H9 (cell line): ENCODE data around the gene F7. TPM values are rescaled to one million over a fixed set of nuclear protein-coding genes. Genes with fewer than 3 reads are reported as not detected.

Experiments
- DNase-seq: peaks from one replicate; pipeline ENCODE4 v3.0.0-alpha.2; 2017
- H2AFZ ChIP-seq: one replicate; pipeline ENCODE4 v1.6.1; 2013; ENCODE audit warnings: mild to moderate bottlenecking, low read length, control low read depth, moderate library complexity
- H2AK5ac ChIP-seq: 2 replicates; pipeline ENCODE4 v1.6.1; 2013; ENCODE audit warnings: low read length, control low read depth, mixed read lengths; ENCODE audit not compliant: insufficient read length
- H2BK120ac ChIP-seq: one replicate; pipeline ENCODE4 v1.6.1; 2013; ENCODE audit warnings: low read depth, mild to moderate bottlenecking, low read length, control low read depth, inconsistent platforms; ENCODE audit not compliant: poor library complexity, severe bottlenecking
- H2BK12ac ChIP-seq: 2 replicates; pipeline ENCODE4 v1.6.1; 2013; ENCODE audit warnings: low read length, control low read depth, mixed read lengths, low read depth; ENCODE audit not compliant: insufficient read length
- H2BK15ac ChIP-seq: 2 replicates; pipeline ENCODE4 v1.6.1; 2013; ENCODE audit warnings: low read depth, low read length, control low read depth
- H2BK20ac ChIP-seq: one replicate; pipeline ENCODE4 v1.6.1; 2013; ENCODE audit warnings: low read depth, mild to moderate bottlenecking, low read length, control low read depth, inconsistent platforms; ENCODE audit not compliant: poor library complexity, severe bottlenecking
- H2BK5ac ChIP-seq: 2 replicates; pipeline ENCODE4 v1.6.1; 2013; ENCODE audit warnings: low read length, control low read depth, mixed read lengths; ENCODE audit not compliant: insufficient read length
- H3K14ac ChIP-seq: 2 replicates; pipeline ENCODE4 v1.6.1; 2013; ENCODE audit warnings: low read length, control low read depth; ENCODE audit not compliant: insufficient read depth
- H3K18ac ChIP-seq: 2 replicates; pipeline ENCODE4 v1.6.1; 2013; ENCODE audit warnings: low read depth, mild to moderate bottlenecking, mixed read lengths, low read length, control low read depth; ENCODE audit not compliant: insufficient read length
- H3K23ac ChIP-seq: 2 replicates; pipeline ENCODE4 v1.6.1; 2013; ENCODE audit warnings: low read length, control low read depth, mixed read lengths, low read depth; ENCODE audit not compliant: insufficient read length
- H3K23me2 ChIP-seq: 2 replicates; pipeline ENCODE4 v1.6.1; 2013; ENCODE audit warnings: low read depth, mild to moderate bottlenecking, mixed read lengths, low read length, control low read depth; ENCODE audit not compliant: insufficient read length, poor library complexity, severe bottlenecking
- H3K27ac ChIP-seq: 2 replicates; pipeline ENCODE4 v1.5.1; 2013; ENCODE audit warnings: low read length, control low read depth, mixed read lengths, low read depth; ENCODE audit not compliant: insufficient read length
- H3K27me3 ChIP-seq: 2 replicates; pipeline ENCODE4 v1.6.1; 2013; ENCODE audit warnings: low read length, control low read depth, inconsistent platforms; ENCODE audit not compliant: insufficient read depth
- H3K4ac ChIP-seq: 2 replicates; pipeline ENCODE4 v1.6.1; 2013; ENCODE audit warnings: low read depth, mild to moderate bottlenecking, control low read depth, inconsistent platforms, low read length, moderate library complexity
- H3K4me1 ChIP-seq: 2 replicates; pipeline ENCODE4 v1.6.1; 2013; ENCODE audit warnings: low read length, control low read depth, inconsistent platforms; ENCODE audit not compliant: insufficient read depth
- H3K4me2 ChIP-seq: 2 replicates; pipeline ENCODE4 v1.6.1; 2013; ENCODE audit warnings: low read length, control low read depth, mixed read lengths; ENCODE audit not compliant: insufficient read length, insufficient read depth
- H3K56ac ChIP-seq: 2 replicates; pipeline ENCODE4 v1.6.1; 2013; ENCODE audit warnings: low read depth, mild to moderate bottlenecking, mixed read lengths, low read length, control low read depth; ENCODE audit not compliant: insufficient read length
- H3K79me1 ChIP-seq: 2 replicates; pipeline ENCODE4 v1.6.1; 2013; ENCODE audit warnings: low read depth, mild to moderate bottlenecking, moderate library complexity, low read length, control low read depth, inconsistent platforms; ENCODE audit not compliant: insufficient read depth, poor library complexity, severe bottlenecking
- H3K79me2 ChIP-seq: 2 replicates; pipeline ENCODE4 v1.6.1; 2013; ENCODE audit warnings: low read length, control low read depth, inconsistent platforms; ENCODE audit not compliant: insufficient read depth
- H3K9ac ChIP-seq: 2 replicates; pipeline ENCODE4 v1.6.1; 2013; ENCODE audit warnings: low read length, control low read depth, mixed read lengths; ENCODE audit not compliant: insufficient read length; ENCODE audit errors: extremely low read depth
- H3K9me3 ChIP-seq: one replicate; pipeline ENCODE4 v1.6.1; 2013; ENCODE audit warnings: low read depth, low read length, inconsistent platforms; ENCODE audit not compliant: control insufficient read depth
- H3T11ph ChIP-seq: one replicate; pipeline ENCODE4 v1.6.1; 2013; ENCODE audit warnings: mild to moderate bottlenecking, low read length, control low read depth, inconsistent platforms
- H4K20me1 ChIP-seq: one replicate; pipeline ENCODE4 v1.6.1; 2013; ENCODE audit not compliant: control insufficient read depth, insufficient read length, insufficient read depth
- H4K5ac ChIP-seq: 2 replicates; pipeline ENCODE4 v1.6.1; 2013; ENCODE audit warnings: low read depth, mild to moderate bottlenecking, mixed read lengths, low read length, control low read depth; ENCODE audit not compliant: insufficient read length
- H4K8ac ChIP-seq: replicated peaks from 2 replicates; pipeline ENCODE4 v1.6.1; 2013; ENCODE audit warnings: low read length, control low read depth, mixed read lengths, low read depth; ENCODE audit not compliant: insufficient read length
- H4K91ac ChIP-seq: 2 replicates; pipeline ENCODE4 v1.6.1; 2013; ENCODE audit warnings: low read depth, mild to moderate bottlenecking, moderate library complexity, mixed read lengths, low read length, control low read depth; ENCODE audit not compliant: insufficient read length
- H3K27ac Mint-ChIP-seq, 3 experiments: 2 replicates in 2 of 3; 3 replicates in 1 of 3; pipeline ENCODE4 v1.8.0; 2020 to 2021; ENCODE audit warnings: mixed read lengths in 3 of 3, mild to moderate bottlenecking in 1 of 3, moderate library complexity in 1 of 3
- H3K27me3 Mint-ChIP-seq: 2 replicates; pipeline ENCODE4 v1.8.0; 2021; ENCODE audit warnings: low read depth, mild to moderate bottlenecking, moderate library complexity, mixed read lengths
- H3K36me3 Mint-ChIP-seq, 3 experiments: 2 replicates in 2 of 3; 3 replicates in 1 of 3; pipeline ENCODE4 v1.8.0; 2020 to 2021; ENCODE audit warnings: low read depth in 3 of 3, mixed read lengths in 3 of 3; ENCODE audit not compliant: insufficient read depth in 1 of 3
- H3K4me1 Mint-ChIP-seq, 2 experiments: 2 replicates each; pipeline ENCODE4 v1.8.0; 2020; ENCODE audit warnings: mixed read lengths in 2 of 2
- H3K4me3 Mint-ChIP-seq, 2 experiments: 2 replicates in 1 of 2; 3 replicates in 1 of 2; pipeline ENCODE4 v1.8.0; 2020 to 2021; ENCODE audit warnings: mild to moderate bottlenecking in 2 of 2, mixed read lengths in 2 of 2, moderate library complexity in 1 of 2
- H3K9me3 Mint-ChIP-seq, 2 experiments: 2 replicates in 1 of 2; 3 replicates in 1 of 2; pipeline ENCODE4 v1.8.0; 2020; ENCODE audit warnings: mild to moderate bottlenecking in 2 of 2, mixed read lengths in 2 of 2, moderate library complexity in 1 of 2
- WGBS: extraction: QIAGEN DNeasy Blood & Tissue Kit; methylation state at CpG from one replicate; pipeline ENCODE4 v1.1.7; 2013; ENCODE audit warnings: missing lambda C conversion rate, low lambda C conversion rate, mixed read lengths; ENCODE audit not compliant: insufficient read length; ENCODE audit errors: extremely low coverage; 5-methylcytosine and 5-hydroxymethylcytosine counted together
- total RNA-seq: library from RNA; stranded (reverse); gene quantifications from 2 replicates; pipeline ENCODE4 v1.2.1, GENCODE V29; 2021
- TF ChIP-seq, protein P1 (sequence below): fragments of 200-600 bp; sonication (generic); conservative IDR thresholded peaks from 3 replicates; pipeline ENCODE4 v1.8.0; 2021; ENCODE audit warnings: antibody characterized with exemption, mild to moderate bottlenecking

F7 gene
- total RNA-seq, 1 experiment from 2014 or later: 0.81 TPM

DNA sequence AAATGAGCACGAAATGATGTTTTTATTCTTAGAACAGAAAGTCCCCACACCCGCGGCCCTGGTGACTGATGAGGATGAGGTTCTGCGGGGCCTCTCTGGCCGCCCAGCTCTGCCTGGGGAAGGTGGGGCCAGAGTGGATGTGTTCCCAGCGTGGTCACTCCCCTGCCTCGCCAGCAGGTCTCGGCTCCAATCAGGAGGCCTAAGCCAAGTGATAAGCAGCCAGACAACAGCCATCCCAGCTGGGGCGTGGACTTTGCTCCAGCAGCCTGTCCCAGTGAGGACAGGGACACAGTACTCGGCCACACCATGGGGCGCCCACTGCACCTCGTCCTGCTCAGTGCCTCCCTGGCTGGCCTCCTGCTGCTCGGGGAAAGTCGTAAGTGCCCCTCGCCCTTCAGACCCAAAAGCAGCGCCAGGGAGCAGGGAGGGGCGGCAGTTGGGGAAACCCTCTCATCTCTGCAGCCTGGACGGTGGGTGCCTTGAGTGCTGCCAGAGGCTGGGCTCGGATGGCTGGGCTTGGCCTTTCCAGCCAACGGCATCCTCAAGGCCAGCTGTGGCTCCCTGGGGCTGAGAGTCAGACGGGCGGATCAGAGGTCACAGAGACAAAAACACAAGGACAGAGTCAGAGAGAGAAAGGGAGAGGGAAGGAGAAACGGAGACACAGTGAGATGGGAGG, 17.1 kb downstream of the F7 start, which contains the start of gene F10:
F10 (plus strand) TSS at position 250 of the 676 bp plus-strand sequence; CDS start at position 307, 57 bp downstream.
- no peak within 1 kb of the TSS for H3K4ac ChIP-seq
- H3K79me1 ChIP-seq: no peaks in the 10 kb centered on the region
- H4K91ac ChIP-seq: no peak within 1 kb of the TSS
- H2AK5ac ChIP-seq: no peak within 1 kb of the TSS
- H3K18ac ChIP-seq: peak within 1 kb of the TSS; percentile 16
- no peak within 1 kb of the TSS for H3T11ph ChIP-seq
- no peak within 1 kb of the TSS for H3K27ac Mint-ChIP-seq
- no peak within 1 kb of the TSS for H2BK5ac ChIP-seq
- H2BK15ac ChIP-seq: no peak within 1 kb of the TSS
- no peaks in the 10 kb centered on the region for H4K20me1 ChIP-seq
- H3K4me3 Mint-ChIP-seq: peak within 1 kb of the TSS in 1 of 2 experiments; percentile 9; a peak in 1 of 5 replicates
- no peak within 1 kb of the TSS for H3K56ac ChIP-seq
- peaks cover 10 to 16% of the 10 kb centered on the region in 2 experiments for H3K4me1 Mint-ChIP-seq
- H4K5ac ChIP-seq: no peak within 1 kb of the TSS
- no peak within 1 kb of the TSS for H3K23ac ChIP-seq
- TF ChIP-seq, protein P1, sequence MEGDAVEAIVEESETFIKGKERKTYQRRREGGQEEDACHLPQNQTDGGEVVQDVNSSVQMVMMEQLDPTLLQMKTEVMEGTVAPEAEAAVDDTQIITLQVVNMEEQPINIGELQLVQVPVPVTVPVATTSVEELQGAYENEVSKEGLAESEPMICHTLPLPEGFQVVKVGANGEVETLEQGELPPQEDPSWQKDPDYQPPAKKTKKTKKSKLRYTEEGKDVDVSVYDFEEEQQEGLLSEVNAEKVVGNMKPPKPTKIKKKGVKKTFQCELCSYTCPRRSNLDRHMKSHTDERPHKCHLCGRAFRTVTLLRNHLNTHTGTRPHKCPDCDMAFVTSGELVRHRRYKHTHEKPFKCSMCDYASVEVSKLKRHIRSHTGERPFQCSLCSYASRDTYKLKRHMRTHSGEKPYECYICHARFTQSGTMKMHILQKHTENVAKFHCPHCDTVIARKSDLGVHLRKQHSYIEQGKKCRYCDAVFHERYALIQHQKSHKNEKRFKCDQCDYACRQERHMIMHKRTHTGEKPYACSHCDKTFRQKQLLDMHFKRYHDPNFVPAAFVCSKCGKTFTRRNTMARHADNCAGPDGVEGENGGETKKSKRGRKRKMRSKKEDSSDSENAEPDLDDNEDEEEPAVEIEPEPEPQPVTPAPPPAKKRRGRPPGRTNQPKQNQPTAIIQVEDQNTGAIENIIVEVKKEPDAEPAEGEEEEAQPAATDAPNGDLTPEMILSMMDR: no peak; the same call in 2 of the 3 replicates
- no peak within 1 kb of the TSS for H3K27ac ChIP-seq
- no peak within 1 kb of the TSS for H2BK12ac ChIP-seq
- H3K9ac ChIP-seq: no peak within 1 kb of the TSS
- no peak within 1 kb of the TSS for H3K4me2 ChIP-seq
- H3K27me3 ChIP-seq: no peaks in the 10 kb centered on the region
- H3K14ac ChIP-seq: peak within 1 kb of the TSS; percentile 16; the same call in 1 of the 2 replicates
- no peak within 1 kb of the TSS for H2BK20ac ChIP-seq
- WGBS: no CpG with 5 or more reads among the region's 23 CpGs
- no peaks in the 10 kb centered on the region for H3K9me3 ChIP-seq
- H3K79me2 ChIP-seq: no peaks in the 10 kb centered on the region
- H3K36me3 Mint-ChIP-seq: no peaks in the 10 kb centered on the region
- H2AFZ ChIP-seq: no peak within 1 kb of the TSS
- peak; percentile 88 for DNase-seq
- no peaks in the 10 kb centered on the region; the same call in 1 of the 2 replicates for H3K4me1 ChIP-seq
- no peaks in the 10 kb centered on the region for H3K23me2 ChIP-seq
- peaks cover 24% of the 10 kb centered on the region for H3K27me3 Mint-ChIP-seq
- H2BK120ac ChIP-seq: no peak within 1 kb of the TSS
- H3K9me3 Mint-ChIP-seq: no peaks in the 10 kb centered on the region
- no peak within 1 kb of the TSS for H4K8ac ChIP-seq
